IMR-90 (cell line): ENCODE data around the gene HPCAL4. TPM values are rescaled to one million over a fixed set of nuclear protein-coding genes. Genes with fewer than 3 reads are reported as not detected.

Experiments
- ATAC-seq: fragments of 200-7000 bp; cut with Tn5 transposase; 2 replicates; pipeline ENCODE4 v1.9.1; 2020; ENCODE audit warnings: low read depth, mild to moderate bottlenecking, moderate library complexity
- BruUV-seq: library from RNA; stranded (reverse); fragments of 400-500 nt; replicated peaks from 2 replicates; lab custom pipeline; 2021; lab: Mats Ljungman, UMichigan
- CTCF ChIA-PET: fragments of 300-600 bp; formaldehyde crosslinking; extraction: SDS; loops from one replicate; lab custom pipeline; 2021; ENCODE audit warnings: antibody characterized with exemption; lab: Yijun Ruan, JAX
- POLR2A ChIA-PET: fragments of 300-600 bp; sonication (Branson Sonifier 250); formaldehyde crosslinking; loops from one replicate; lab custom pipeline; 2022; ENCODE audit warnings: antibody characterized with exemption; ENCODE audit not compliant: unreplicated experiment; lab: Charles Lee
- DNase-seq: peaks from one replicate; pipeline ENCODE4 v3.0.0; 2013
- H2AFZ ChIP-seq: replicated peaks from 2 replicates; pipeline ENCODE3; 2013; ENCODE audit warnings: low read length, mild to moderate bottlenecking; ENCODE audit not compliant: poor library complexity
- H2AK5ac ChIP-seq: 2 replicates; pipeline ENCODE4 v1.6.1; 2013; ENCODE audit warnings: low read depth, low read length, inconsistent platforms
- H2AK9ac ChIP-seq: replicated peaks from 2 replicates; pipeline ENCODE3; 2013; ENCODE audit warnings: mild to moderate bottlenecking, low read depth, low read length, moderate library complexity; ENCODE audit not compliant: poor library complexity
- H2BK120ac ChIP-seq: 2 replicates; pipeline ENCODE4 v1.6.1; 2013; ENCODE audit warnings: low read depth, low read length, inconsistent platforms
- H2BK15ac ChIP-seq: 3 replicates; pipeline ENCODE4 v1.6.1; 2013; ENCODE audit warnings: low read depth, low read length, inconsistent platforms
- H2BK20ac ChIP-seq: 2 replicates; pipeline ENCODE4 v1.6.1; 2013; ENCODE audit warnings: low read depth, mild to moderate bottlenecking, inconsistent platforms, low read length, moderate library complexity
- H2BK5ac ChIP-seq: 2 replicates; pipeline ENCODE4 v1.6.1; 2013; ENCODE audit warnings: mild to moderate bottlenecking, low read depth, low read length, inconsistent platforms; ENCODE audit not compliant: poor library complexity, severe bottlenecking
- H3K14ac ChIP-seq: replicated peaks from 2 replicates; pipeline ENCODE4 v1.6.1; 2013; ENCODE audit warnings: low read depth, low read length, inconsistent platforms
- H3K18ac ChIP-seq: 2 replicates; pipeline ENCODE4 v1.6.1; 2013; ENCODE audit warnings: low read depth, low read length, control low read depth
- H3K23ac ChIP-seq: 2 replicates; pipeline ENCODE4 v1.6.1; 2013; ENCODE audit warnings: low read depth, low read length, inconsistent platforms
- H3K27ac ChIP-seq: 2 replicates; pipeline ENCODE4 v1.5.1; 2013; ENCODE audit warnings: mild to moderate bottlenecking, control low read depth, low read length; ENCODE audit not compliant: insufficient read depth
- H3K27me3 ChIP-seq: 2 replicates; pipeline ENCODE4 v1.6.1; 2013; ENCODE audit warnings: low read length; ENCODE audit not compliant: control insufficient read depth, insufficient read depth
- H3K36me3 ChIP-seq: 2 replicates; pipeline ENCODE4 v1.6.1; 2013; ENCODE audit warnings: low read length, mixed read lengths; ENCODE audit not compliant: control insufficient read depth, insufficient read depth
- H3K4ac ChIP-seq: 2 replicates; pipeline ENCODE4 v1.6.1; 2013; ENCODE audit warnings: low read depth, low read length, inconsistent platforms
- H3K4me1 ChIP-seq: 2 replicates; pipeline ENCODE4 v1.6.1; 2013; ENCODE audit warnings: low read length, mixed read lengths; ENCODE audit not compliant: control insufficient read depth, insufficient read depth
- H3K4me2 ChIP-seq: 2 replicates; pipeline ENCODE4 v1.6.1; 2013; ENCODE audit warnings: low read depth, mild to moderate bottlenecking, control low read depth, low read length, moderate library complexity
- H3K4me3 ChIP-seq: 2 replicates; pipeline ENCODE4 v1.5.1; 2013; ENCODE audit warnings: low read depth, mild to moderate bottlenecking, control low read depth, low read length, moderate library complexity; ENCODE audit not compliant: insufficient read depth
- H3K56ac ChIP-seq: 2 replicates; pipeline ENCODE4 v1.6.1; 2013; ENCODE audit warnings: low read length, inconsistent platforms; ENCODE audit not compliant: insufficient read depth; ENCODE audit errors: extremely low read depth
- H3K79me1 ChIP-seq, 2 experiments: 2 replicates each; pipeline ENCODE4 v1.6.1; 2013; ENCODE audit warnings: low read length in 2 of 2, inconsistent platforms in 1 of 2, low read depth in 1 of 2
- H3K9ac ChIP-seq: 2 replicates; pipeline ENCODE4 v1.6.1; 2013; ENCODE audit warnings: low read depth, low read length, control low read depth
- H3K9me1 ChIP-seq: 2 replicates; pipeline ENCODE4 v1.6.1; 2013; ENCODE audit warnings: low read length, inconsistent platforms; ENCODE audit not compliant: insufficient read depth
- H3K9me3 ChIP-seq: 2 replicates; pipeline ENCODE4 v1.6.1; 2013; ENCODE audit warnings: low read length; ENCODE audit not compliant: control insufficient read depth, insufficient read depth
- H4K20me1 ChIP-seq: 2 replicates; pipeline ENCODE4 v1.6.1; 2013; ENCODE audit warnings: low read length, inconsistent platforms; ENCODE audit not compliant: insufficient read depth
- H4K5ac ChIP-seq: 2 replicates; pipeline ENCODE4 v1.6.1; 2013; ENCODE audit warnings: mild to moderate bottlenecking, low read depth, low read length, control low read depth
- H4K8ac ChIP-seq, 2 experiments: 2 replicates each; pipeline ENCODE4 v1.6.1; 2013; ENCODE audit warnings: low read depth in 2 of 2, low read length in 2 of 2, control low read depth in 1 of 2, inconsistent platforms in 1 of 2
- H4K91ac ChIP-seq: 2 replicates; pipeline ENCODE4 v1.6.1; 2013; ENCODE audit warnings: low read depth, low read length, inconsistent platforms; ENCODE audit not compliant: insufficient read depth
- CEBPB ChIP-seq: IDR thresholded peaks from 2 replicates; pipeline ENCODE4 v1.6.1; 2012; ENCODE audit warnings: low read depth, low read length, improper control_type of control experiment
- FOS ChIP-seq: fragments of 150-350 bp; IDR thresholded peaks from 2 replicates; pipeline ENCODE4 v1.6.1; 2016; ENCODE audit warnings: low read depth, low read length
- MAFK ChIP-seq: IDR thresholded peaks from 2 replicates; pipeline ENCODE4 v1.6.1; 2012; ENCODE audit warnings: low read depth, low read length, improper control_type of control experiment
- MAZ ChIP-seq: IDR thresholded peaks from 2 replicates; pipeline ENCODE4 v1.6.1; 2012; ENCODE audit warnings: low read depth, mild to moderate bottlenecking, low read length, improper control_type of control experiment, moderate library complexity, borderline replicate concordance
- MXI1 ChIP-seq: IDR thresholded peaks from 2 replicates; pipeline ENCODE4 v1.6.1; 2012; ENCODE audit warnings: low read depth, mild to moderate bottlenecking, low read length, moderate library complexity, borderline replicate concordance
- RAD21 ChIP-seq: IDR thresholded peaks from 2 replicates; pipeline ENCODE4 v1.6.1; 2012; ENCODE audit warnings: low read length, improper control_type of control experiment
- RCOR1 ChIP-seq: IDR thresholded peaks from 2 replicates; pipeline ENCODE4 v1.6.1; 2012; ENCODE audit warnings: mild to moderate bottlenecking, low read length, improper control_type of control experiment; ENCODE audit not compliant: insufficient replicate concordance
- RFX5 ChIP-seq: IDR thresholded peaks from 2 replicates; pipeline ENCODE4 v1.8.0; 2012; ENCODE audit warnings: low read depth, mild to moderate bottlenecking, low read length, moderate library complexity
- SMC3 ChIP-seq: fragments of 150-350 bp; IDR thresholded peaks from 2 replicates; pipeline ENCODE4 v1.6.1; 2016; ENCODE audit warnings: low read depth, mild to moderate bottlenecking, antibody characterized with exemption, low read length, moderate library complexity
- WGBS, 2 experiments: methylation state at CpG; one replicate each; pipeline versions ENCODE4 v1.1.5 to v1.1.7; 2013; ENCODE audit warnings: missing lambda C conversion rate in 2 of 2; ENCODE audit not compliant: insufficient read length in 1 of 2; ENCODE audit errors: extremely low coverage in 2 of 2; 5-methylcytosine and 5-hydroxymethylcytosine counted together
- dilution Hi-C: fragments of 300-500 bp; cut with HindIII; formaldehyde crosslinking; loops from one replicate; pipeline ENCODE4 v1.14.3; 2018; ENCODE audit warnings: low sequenced_read_pairs; ENCODE audit not compliant: unreplicated experiment
- in situ Hi-C: fragments of 300-500 bp; cut with MboI; formaldehyde crosslinking; loops from 3 replicates; pipeline ENCODE4 v1.14.3; 2019; ENCODE audit warnings: low sequenced_read_pairs, inconsistent platforms, mixed read lengths
- intact Hi-C: fragments of 100-400 bp; cut with micrococcal nuclease; formaldehyde crosslinking; loops from 2 replicates; pipeline ENCODE4 v1.10.0; 2022
- polyA plus RNA-seq, 3 experiments: library from polyadenylated mRNA; depleted of rRNA; stranded (reverse); fragments of >200 nt; gene quantifications; 2 replicates each; pipeline ENCODE4 v1.2.3, GENCODE V29; 2012; ENCODE audit warnings: low replicate concordance in 1 of 3
- total RNA-seq: library from RNA; depleted of rRNA; stranded (reverse); fragments of >200 nt; gene quantifications from 2 replicates; pipeline ENCODE4 v1.2.3, GENCODE V29; 2012
- TF ChIP-seq, protein P1 (sequence below): conservative IDR thresholded peaks from 2 replicates; pipeline ENCODE4 v1.5.1; 2012; ENCODE audit warnings: mild to moderate bottlenecking, low read depth, low read length, improper control_type of control experiment
- TF ChIP-seq, protein P2 (sequence below): fragments of 150-350 bp; IDR thresholded peaks from 2 replicates; pipeline ENCODE4 v1.6.1; 2017; ENCODE audit warnings: mild to moderate bottlenecking, antibody characterized with exemption, low read length, low read depth
- TF ChIP-seq, protein P3 (sequence below): fragments of 150-350 bp; IDR thresholded peaks from 2 replicates; pipeline ENCODE4 v1.6.1; 2016; ENCODE audit warnings: low read depth, mild to moderate bottlenecking, low read length, moderate library complexity, borderline replicate concordance

Gene HPCAL4
- total and polyA plus RNA-seq, 2 of the 4 experiments (the other 2 are of a cell fraction), result 0.02 TPM; not detected in 1

DNA sequence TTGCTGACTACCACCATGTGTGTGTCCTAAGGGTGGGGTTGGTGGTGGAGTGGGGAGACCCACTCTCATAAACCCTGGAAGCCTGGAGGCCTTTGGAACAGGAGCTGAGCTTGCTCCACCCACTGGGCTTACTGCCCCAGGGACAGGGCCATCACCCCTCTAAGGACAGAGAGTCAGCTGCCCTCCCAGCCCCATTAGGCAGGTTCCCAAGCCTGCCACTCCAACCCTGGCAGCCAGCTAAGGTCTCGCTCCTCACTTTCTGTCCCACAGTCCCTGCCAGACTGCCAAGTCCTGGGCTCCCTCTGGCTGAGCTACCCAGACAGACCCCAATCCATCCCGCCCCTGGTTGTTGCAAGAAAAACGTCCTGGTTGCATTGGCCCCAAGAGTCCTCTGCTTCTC lies 23.1 kb downstream of the HPCAL4 start:
- 27% methylated on average over 3 of the region's 3 CpGs; no CpG with 5 or more reads in 1 of the 2 experiments for WGBS, 2 experiments
- Histone ChIP-seq H3K18ac (no peak overlapping the region), H2BK20ac (no peak overlapping the region), H3K4me3 (no peak overlapping the region), H4K91ac (no peak overlapping the region), H3K27me3 (peaks cover 81% of the 10 kb centered on the region), H3K56ac (no peak overlapping the region), H2AFZ (no peak overlapping the region), H3K23ac (no peak overlapping the region), H3K79me1 (no peaks in the 10 kb centered on the region), H2BK120ac (no peak overlapping the region), H3K4me2 (no peak overlapping the region), H3K9me3 (no peaks in the 10 kb centered on the region), H4K20me1 (no peaks in the 10 kb centered on the region), H4K8ac (no peak overlapping the region), H2BK15ac (no peak overlapping the region), H4K5ac (no peak overlapping the region), H3K36me3 (no peaks in the 10 kb centered on the region), H2BK5ac (no peak overlapping the region), H2AK9ac (no peak overlapping the region), H3K9me1 (no peaks in the 10 kb centered on the region), H3K4ac (no peak overlapping the region), H3K4me1 (no peaks in the 10 kb centered on the region; the same call in 1 of the 2 replicates), H3K9ac (no peak overlapping the region), H3K14ac (no peak overlapping the region), H3K27ac (no peak overlapping the region), H2AK5ac (no peak overlapping the region)
- ChIA-PET POLR2A (no interaction called here), CTCF (no interaction called here)
- TF ChIP-seq, protein P1, sequence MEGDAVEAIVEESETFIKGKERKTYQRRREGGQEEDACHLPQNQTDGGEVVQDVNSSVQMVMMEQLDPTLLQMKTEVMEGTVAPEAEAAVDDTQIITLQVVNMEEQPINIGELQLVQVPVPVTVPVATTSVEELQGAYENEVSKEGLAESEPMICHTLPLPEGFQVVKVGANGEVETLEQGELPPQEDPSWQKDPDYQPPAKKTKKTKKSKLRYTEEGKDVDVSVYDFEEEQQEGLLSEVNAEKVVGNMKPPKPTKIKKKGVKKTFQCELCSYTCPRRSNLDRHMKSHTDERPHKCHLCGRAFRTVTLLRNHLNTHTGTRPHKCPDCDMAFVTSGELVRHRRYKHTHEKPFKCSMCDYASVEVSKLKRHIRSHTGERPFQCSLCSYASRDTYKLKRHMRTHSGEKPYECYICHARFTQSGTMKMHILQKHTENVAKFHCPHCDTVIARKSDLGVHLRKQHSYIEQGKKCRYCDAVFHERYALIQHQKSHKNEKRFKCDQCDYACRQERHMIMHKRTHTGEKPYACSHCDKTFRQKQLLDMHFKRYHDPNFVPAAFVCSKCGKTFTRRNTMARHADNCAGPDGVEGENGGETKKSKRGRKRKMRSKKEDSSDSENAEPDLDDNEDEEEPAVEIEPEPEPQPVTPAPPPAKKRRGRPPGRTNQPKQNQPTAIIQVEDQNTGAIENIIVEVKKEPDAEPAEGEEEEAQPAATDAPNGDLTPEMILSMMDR, result no peak
- TF ChIP-seq RFX5, result no peak
- no peak for TF ChIP-seq MAFK
- no peak for TF ChIP-seq SMC3
- no peak for TF ChIP-seq MXI1
- TF ChIP-seq MAZ, result no peak
- TF ChIP-seq, protein P2, sequence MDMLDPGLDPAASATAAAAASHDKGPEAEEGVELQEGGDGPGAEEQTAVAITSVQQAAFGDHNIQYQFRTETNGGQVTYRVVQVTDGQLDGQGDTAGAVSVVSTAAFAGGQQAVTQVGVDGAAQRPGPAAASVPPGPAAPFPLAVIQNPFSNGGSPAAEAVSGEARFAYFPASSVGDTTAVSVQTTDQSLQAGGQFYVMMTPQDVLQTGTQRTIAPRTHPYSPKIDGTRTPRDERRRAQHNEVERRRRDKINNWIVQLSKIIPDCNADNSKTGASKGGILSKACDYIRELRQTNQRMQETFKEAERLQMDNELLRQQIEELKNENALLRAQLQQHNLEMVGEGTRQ, result no peak
- TF ChIP-seq RCOR1, result no peak
- no peak for TF ChIP-seq RAD21
- no peak for TF ChIP-seq FOS
- TF ChIP-seq CEBPB, result no peak
- TF ChIP-seq, protein P3, sequence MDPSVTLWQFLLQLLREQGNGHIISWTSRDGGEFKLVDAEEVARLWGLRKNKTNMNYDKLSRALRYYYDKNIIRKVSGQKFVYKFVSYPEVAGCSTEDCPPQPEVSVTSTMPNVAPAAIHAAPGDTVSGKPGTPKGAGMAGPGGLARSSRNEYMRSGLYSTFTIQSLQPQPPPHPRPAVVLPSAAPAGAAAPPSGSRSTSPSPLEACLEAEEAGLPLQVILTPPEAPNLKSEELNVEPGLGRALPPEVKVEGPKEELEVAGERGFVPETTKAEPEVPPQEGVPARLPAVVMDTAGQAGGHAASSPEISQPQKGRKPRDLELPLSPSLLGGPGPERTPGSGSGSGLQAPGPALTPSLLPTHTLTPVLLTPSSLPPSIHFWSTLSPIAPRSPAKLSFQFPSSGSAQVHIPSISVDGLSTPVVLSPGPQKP, result no peak
- in situ Hi-C loops (no loop called here), intact Hi-C loops (no loop called here), dilution Hi-C loops (no loop called here)
- DNase-seq (no peak), ATAC-seq (no peak)
- no TSS peak for BruUV-seq
